Measurements from ENCODE around the gene FRMD4A. TPM values are rescaled to one million over a fixed set of nuclear protein-coding genes. Genes with fewer than 3 reads are reported as not detected.

The FRMD4A gene
- total and polyA plus RNA-seq, 7 donors, result 3.0 to 27.8 (median 14.4) TPM

GRCh38 chr10:14162629-14163344 is 167.9 kb downstream of the FRMD4A start:
- Histone ChIP-seq H3K27ac (peak overlapping the region in 1 of 4 donors; percentile 58), H3K4me1 (no peaks in the 10 kb centered on the region), H3K9me3 (no peaks in the 10 kb centered on the region), H3K36me3 (no peaks in the 10 kb centered on the region), H3K4me3 (peak overlapping the region in 1 of 4 donors; percentile 2), H3K27me3 (peaks cover 0 to 25% (median 0%) of the 10 kb centered on the region in 3 donors)
- intact Hi-C loops (cut with DNase I), result no loop called here
- TF ChIP-seq POLR2A (IDR thresholded peaks at IDR 0.05) (no peak), CTCF (IDR thresholded peaks at IDR 0.05) (no peak), POLR2AphosphoS5 (IDR thresholded peaks at IDR 0.05) (no peak), EP300 (IDR thresholded peaks at IDR 0.05) (no peak)
- DNase-seq, result no peak
- 37 to 63% methylated on average over 5 of the region's 5 CpGs for WGBS, 2 donors

GRCh38 chr10:14162061-14162460 is 168.7 kb downstream of the FRMD4A start:
- no peaks in the 10 kb centered on the region for H3K36me3 ChIP-seq
- H3K9me3 ChIP-seq, result no peaks in the 10 kb centered on the region
- H3K27me3 ChIP-seq, result peaks cover 0 to 25% (median 0%) of the 10 kb centered on the region in 3 donors
- no peaks in the 10 kb centered on the region for H3K4me1 ChIP-seq
- WGBS, 2 donors, result 70 to 89% methylated on average over 5 of the region's 5 CpGs
- intact Hi-C loops (cut with DNase I), result no loop called here
- no peak overlapping the region for H3K27ac ChIP-seq
- DNase-seq, result no peak
- TF ChIP-seq POLR2AphosphoS5 (IDR thresholded peaks at IDR 0.05), result no peak
- no peak for TF ChIP-seq POLR2A (IDR thresholded peaks at IDR 0.05)
- no peak for TF ChIP-seq EP300 (IDR thresholded peaks at IDR 0.05)
- TF ChIP-seq CTCF (IDR thresholded peaks at IDR 0.05), result no peak
- H3K4me3 ChIP-seq, result no peak overlapping the region

GRCh38 chr10:14160299-14160698 is 170.4 kb downstream of the FRMD4A start:
- Histone ChIP-seq H3K27ac (no peak overlapping the region), H3K4me1 (no peaks in the 10 kb centered on the region), H3K36me3 (no peaks in the 10 kb centered on the region), H3K9me3 (no peaks in the 10 kb centered on the region), H3K27me3 (peaks cover 0 to 25% (median 0%) of the 10 kb centered on the region in 3 donors), H3K4me3 (no peak overlapping the region)
- no peak for TF ChIP-seq EP300 (IDR thresholded peaks at IDR 0.05)
- TF ChIP-seq CTCF (IDR thresholded peaks at IDR 0.05), result no peak
- TF ChIP-seq POLR2AphosphoS5 (IDR thresholded peaks at IDR 0.05), result no peak
- TF ChIP-seq POLR2A (IDR thresholded peaks at IDR 0.05), result no peak
- 92 to 97% methylated on average over 1 of the region's 1 CpG for WGBS, 2 donors
- DNase-seq, result no peak
- intact Hi-C loops (cut with DNase I), result no loop called here

GRCh38 chr10:14158575-14158974 is 172.1 kb downstream of the FRMD4A start:
- intact Hi-C loops (cut with DNase I), result no loop called here

More at GRCh38 chr10:14158575-14158974, 172.1 kb downstream of the FRMD4A start:
- Histone ChIP-seq H3K4me1 (no peaks in the 10 kb centered on the region), H3K4me3 (no peak overlapping the region), H3K36me3 (no peaks in the 10 kb centered on the region), H3K27me3 (peaks cover 0 to 20% (median 0%) of the 10 kb centered on the region in 3 donors), H3K27ac (no peak overlapping the region), H3K9me3 (no peaks in the 10 kb centered on the region)
- TF ChIP-seq POLR2AphosphoS5 (IDR thresholded peaks at IDR 0.05) (no peak), POLR2A (IDR thresholded peaks at IDR 0.05) (no peak), CTCF (IDR thresholded peaks at IDR 0.05) (no peak), EP300 (IDR thresholded peaks at IDR 0.05) (no peak)
- DNase-seq, result no peak
